Body of pancreas (tissue), 4 donors: ENCODE results near the gene TTC7B.

Experiments
- POLR2A ChIP-seq, 3 donors: fragments of 450-650 bp; IDR thresholded peaks; one replicate each; pipeline ENCODE4 v1.6.1; 2016; ENCODE audit warnings: antibody characterized with exemption in 3 of 3, mild to moderate bottlenecking in 2 of 3
- TF ChIP-seq, protein P1 (sequence below), 7 experiments: fragments of 450-650 bp in 4 of 7; fragments of 200-600 bp in 3 of 7; sonication (generic) in 3 of 7; IDR thresholded peaks; one replicate each; pipeline ENCODE4 v1.5.1; 2016 to 2019; ENCODE audit warnings: antibody characterized with exemption in 7 of 7

DNA sequence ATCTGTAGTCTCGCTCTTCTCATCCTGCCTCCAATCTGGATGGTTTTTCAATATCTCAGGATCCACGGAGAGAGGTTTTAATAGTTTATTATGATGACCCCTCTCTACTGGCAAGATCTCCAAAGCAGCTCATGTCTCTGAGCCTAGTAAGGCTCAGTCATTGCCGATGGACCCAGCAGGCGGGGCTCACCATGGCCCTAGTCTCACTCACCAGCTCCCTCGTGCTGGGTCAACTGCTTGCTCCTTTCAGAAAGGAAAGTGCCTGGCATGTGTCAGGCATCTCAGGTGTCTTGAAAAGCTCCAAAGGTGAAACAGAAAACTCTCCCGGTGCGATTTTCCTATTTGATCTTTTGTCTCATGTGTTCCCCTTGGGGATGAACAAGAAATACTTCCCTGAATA, 240.4 kb downstream of the TTC7B start:
- TF ChIP-seq, protein P1, sequence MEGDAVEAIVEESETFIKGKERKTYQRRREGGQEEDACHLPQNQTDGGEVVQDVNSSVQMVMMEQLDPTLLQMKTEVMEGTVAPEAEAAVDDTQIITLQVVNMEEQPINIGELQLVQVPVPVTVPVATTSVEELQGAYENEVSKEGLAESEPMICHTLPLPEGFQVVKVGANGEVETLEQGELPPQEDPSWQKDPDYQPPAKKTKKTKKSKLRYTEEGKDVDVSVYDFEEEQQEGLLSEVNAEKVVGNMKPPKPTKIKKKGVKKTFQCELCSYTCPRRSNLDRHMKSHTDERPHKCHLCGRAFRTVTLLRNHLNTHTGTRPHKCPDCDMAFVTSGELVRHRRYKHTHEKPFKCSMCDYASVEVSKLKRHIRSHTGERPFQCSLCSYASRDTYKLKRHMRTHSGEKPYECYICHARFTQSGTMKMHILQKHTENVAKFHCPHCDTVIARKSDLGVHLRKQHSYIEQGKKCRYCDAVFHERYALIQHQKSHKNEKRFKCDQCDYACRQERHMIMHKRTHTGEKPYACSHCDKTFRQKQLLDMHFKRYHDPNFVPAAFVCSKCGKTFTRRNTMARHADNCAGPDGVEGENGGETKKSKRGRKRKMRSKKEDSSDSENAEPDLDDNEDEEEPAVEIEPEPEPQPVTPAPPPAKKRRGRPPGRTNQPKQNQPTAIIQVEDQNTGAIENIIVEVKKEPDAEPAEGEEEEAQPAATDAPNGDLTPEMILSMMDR (IDR thresholded peaks at IDR 0.05) = no peak
- TF ChIP-seq POLR2A (IDR thresholded peaks at IDR 0.05) = no peak
